ENCODE measurements around the gene BMPR1A.

The BMPR1A gene

DNA sequence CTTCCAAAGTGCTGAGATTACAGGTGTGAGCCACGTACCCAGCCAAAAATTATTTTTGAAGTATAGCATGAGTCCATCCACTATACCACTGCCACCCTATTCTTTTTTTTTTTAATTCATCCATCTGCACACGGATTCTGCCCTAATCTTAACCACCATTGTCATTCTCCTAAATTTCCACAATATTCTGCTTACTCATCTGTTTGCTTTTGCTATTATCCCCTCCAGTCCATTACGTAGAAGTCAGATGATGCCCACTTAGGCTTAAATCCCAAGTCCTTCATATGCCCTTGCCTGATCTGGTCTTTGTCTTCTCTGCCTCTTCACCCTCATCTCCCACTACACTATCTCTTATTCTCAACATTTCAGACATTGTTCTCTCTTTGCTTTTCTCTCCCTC is 114.3 kb downstream of the BMPR1A start:
- TF ChIP-seq CTCF (conservative IDR thresholded peaks at IDR 0.05; ENCODE audit: low read depth, low read length) = no peak
- no peak for DNase-seq (ENCODE audit: low read depth)
- H3K4me3 ChIP-seq (ENCODE audit: low read length) = no peak overlapping the region

- DNase-seq (ENCODE audit: low read depth) = no peak
- no peak overlapping the region for H3K4me3 ChIP-seq (ENCODE audit: low read length)
- no peak for TF ChIP-seq CTCF (conservative IDR thresholded peaks at IDR 0.05; ENCODE audit: low read depth, low read length)
Measured at GRCh38 chr10:86871563-86872183, 115.3 kb downstream of the BMPR1A start.

DNA sequence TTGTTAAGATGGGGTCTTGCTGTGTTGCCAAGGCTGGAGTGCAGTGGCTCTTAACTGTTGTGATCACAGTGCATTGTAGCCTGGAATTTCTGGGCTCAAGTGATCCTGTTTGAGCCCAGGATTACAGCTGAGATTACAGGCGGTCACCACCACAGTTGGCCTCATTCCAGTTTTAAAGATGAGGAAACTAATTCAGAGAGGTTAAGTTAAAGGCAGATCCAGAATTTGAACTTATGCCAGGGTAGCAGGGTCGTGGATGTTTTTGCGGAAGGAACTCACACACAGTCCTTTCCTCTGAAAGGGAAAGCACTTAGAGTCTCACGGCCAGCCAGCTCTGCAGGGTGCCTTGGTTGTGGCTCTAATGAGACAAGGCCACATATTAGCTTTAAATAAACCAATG is 116.3 kb downstream of the BMPR1A start:
- H3K4me3 ChIP-seq (ENCODE audit: low read length) = no peak overlapping the region
- no peak for TF ChIP-seq CTCF (conservative IDR thresholded peaks at IDR 0.05; ENCODE audit: low read depth, low read length)
- DNase-seq (ENCODE audit: low read depth) = no peak

- no peak for TF ChIP-seq CTCF (conservative IDR thresholded peaks at IDR 0.05; ENCODE audit: low read depth, low read length)
- H3K4me3 ChIP-seq (ENCODE audit: low read length) = no peak overlapping the region
- DNase-seq (ENCODE audit: low read depth) = no peak
Measured at GRCh38 chr10:86876748-86877147, 120.3 kb downstream of the BMPR1A start.

DNA sequence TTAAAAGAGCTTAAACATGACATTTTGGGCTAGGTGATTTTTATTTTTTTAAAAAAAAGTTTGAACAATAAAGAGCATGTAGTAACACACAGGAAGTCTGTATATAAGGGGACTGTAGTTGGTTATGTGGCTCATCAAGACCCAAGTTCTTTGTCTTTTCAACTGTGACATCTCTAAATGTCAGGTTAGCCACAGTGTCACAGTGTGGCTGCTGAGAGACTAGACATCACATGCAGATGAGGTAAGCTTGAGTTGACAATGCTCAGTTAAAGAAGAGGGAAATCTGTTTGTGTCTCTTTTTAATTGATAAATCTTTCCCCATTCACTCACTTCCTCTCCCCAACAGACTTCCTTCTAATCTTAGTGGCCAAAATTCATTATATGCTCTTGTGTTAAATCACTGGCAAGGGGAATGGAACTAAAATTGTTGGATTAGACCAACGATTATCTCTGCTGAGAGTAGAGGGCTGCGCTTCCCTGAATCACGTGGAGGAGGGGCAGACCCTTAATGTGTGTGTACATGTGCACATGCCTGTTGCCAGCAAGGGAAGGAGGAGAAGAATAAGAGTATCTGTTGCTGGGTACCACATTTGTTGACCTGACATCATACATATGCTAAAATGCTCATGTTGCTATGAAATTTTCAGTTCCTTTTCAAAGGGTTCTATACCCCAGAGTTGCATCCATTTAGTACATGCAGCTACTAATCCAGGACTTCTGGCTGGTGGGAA is 122.7 kb downstream of the BMPR1A start:
- no peak for DNase-seq (ENCODE audit: low read depth)
- no peak overlapping the region for H3K4me3 ChIP-seq (ENCODE audit: low read length)
- TF ChIP-seq CTCF (conservative IDR thresholded peaks at IDR 0.05; ENCODE audit: low read depth, low read length) = no peak

DNA sequence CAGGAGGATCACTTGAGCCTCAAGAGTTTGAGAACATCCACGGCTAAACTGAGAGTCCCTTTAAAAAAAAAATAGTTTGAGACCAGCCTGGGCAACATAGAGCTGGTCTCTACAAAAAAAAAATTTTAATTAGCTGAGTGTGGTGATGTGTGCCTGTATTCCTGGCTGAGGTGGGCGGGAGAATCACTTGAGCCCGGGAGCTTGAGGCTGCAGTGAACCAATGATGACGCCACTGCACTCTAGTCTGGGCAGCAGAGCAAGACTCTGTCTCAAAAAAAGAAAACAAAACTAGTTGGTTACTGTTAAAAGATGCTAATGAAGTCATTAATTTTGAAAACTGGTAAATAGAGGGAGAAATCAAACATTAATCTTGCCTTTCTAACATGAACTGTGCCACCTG is 124.6 kb downstream of the BMPR1A start:
- no peak for DNase-seq (ENCODE audit: low read depth)
- TF ChIP-seq CTCF (conservative IDR thresholded peaks at IDR 0.05; ENCODE audit: low read depth, low read length) = no peak
- H3K4me3 ChIP-seq (ENCODE audit: low read length) = no peak overlapping the region
